Heart right ventricle (tissue), 16 donors: ENCODE results near the gene ANKRD33B. TPM values are rescaled to one million over a fixed set of nuclear protein-coding genes. Genes with fewer than 3 reads are reported as not detected.
"Not testable (repeated sequence)": the region's sequence is repeated elsewhere in the genome, so short reads cannot be mapped to it uniquely, and the experiment has no call there.

Experiments
- ATAC-seq, 8 donors: fragments of 200-7000 bp; cut with Tn5 transposase; one replicate each; pipeline ENCODE4 v1.9.1; 2020; ENCODE audit warnings: mild to moderate bottlenecking in 8 of 8, moderate library complexity in 8 of 8, moderate number of reproducible peaks in 1 of 8
- DNase-seq, 2 donors: peaks; one replicate each; pipeline ENCODE4 v3.0.0-alpha.2; 2020
- H3K27ac ChIP-seq, 10 donors: fragments of 200-600 bp; sonication (generic) in 2 of 10; one replicate each; pipeline versions ENCODE4 v1.5.0 to v1.8.0; 2020 to 2022; ENCODE audit warnings: mild to moderate bottlenecking in 3 of 10
- H3K27me3 ChIP-seq, 7 donors: fragments of 200-600 bp; one replicate each; pipeline ENCODE4 v1.8.0; 2021 to 2022; ENCODE audit warnings: mild to moderate bottlenecking in 2 of 7
- H3K36me3 ChIP-seq, 9 donors: fragments of 200-600 bp; sonication (generic) in 1 of 9; one replicate each; pipeline versions ENCODE4 v1.5.0 to v1.8.0; 2020 to 2022; ENCODE audit warnings: mild to moderate bottlenecking in 2 of 9
- H3K4me1 ChIP-seq, 9 donors: fragments of 200-600 bp; sonication (generic) in 1 of 9; one replicate each; pipeline versions ENCODE4 v1.5.0 to v1.8.0; 2020 to 2022; ENCODE audit warnings: mild to moderate bottlenecking in 4 of 9
- H3K4me3 ChIP-seq, 10 donors: fragments of 200-600 bp; sonication (generic) in 2 of 10; one replicate each; pipeline versions ENCODE4 v1.5.0 to v1.8.0; 2020 to 2022; ENCODE audit warnings: mild to moderate bottlenecking in 7 of 10, moderate library complexity in 2 of 10
- H3K9me3 ChIP-seq, 11 donors: fragments of 200-600 bp in 10 of 11; sonication (generic) in 2 of 11; one replicate each; pipeline versions ENCODE4 v1.5.0 to v1.8.0; 2013 to 2022; ENCODE audit warnings: mild to moderate bottlenecking in 2 of 11, control low read depth in 1 of 11, moderate library complexity in 1 of 11
- WGBS, 2 donors: extraction: QIAGEN DNeasy Blood & Tissue Kit; methylation state at CpG; one replicate each; pipeline ENCODE4 v1.1.7; 2013; ENCODE audit warnings: inconsistent platforms in 1 of 2; 5-methylcytosine and 5-hydroxymethylcytosine counted together
- intact Hi-C, 10 donors: fragments of 100-400 bp; cut with DNase I; formaldehyde crosslinking; loops; one replicate each; pipeline versions ENCODE4 v1.11.1 to v1.14.2; 2022
- polyA plus RNA-seq, 2 donors: library from polyadenylated mRNA; stranded (reverse); fragments of 200-250 nt; gene quantifications; one replicate each; pipeline ENCODE4 v1.2.3, GENCODE V29; 2013
- total RNA-seq, 10 donors: library from RNA; stranded (reverse); fragmentation: NEBNext Ultra II Directional in 3 of 10; extraction: Animal tissue kit (Norgen Biotek cat#: 25700) in 3 of 10; gene quantifications; one replicate each; pipeline versions ENCODE4 v1.2.1 to v1.2.4, GENCODE V29; 2021 to 2023
- TF ChIP-seq, protein P1 (sequence below), 9 donors: fragments of 200-600 bp; sonication (generic) in 2 of 9; IDR thresholded peaks; one replicate each; pipeline versions ENCODE4 v1.5.0 to v1.8.0; 2021 to 2022; ENCODE audit warnings: antibody characterized with exemption in 9 of 9, mild to moderate bottlenecking in 5 of 9, moderate library complexity in 1 of 9
- donor health status: Arrhythmogenic right ventricular cardiomyopathy.
- donor health status: ischemic (EF 13 %, LVEDD 7.1; RV severe dilation, severe dysfunction).
- donor health status: healthy with polysubstance abuse.
- donor health status: DM: no; HTN: yes; CAD: no.
- donor health status: DM: no; HTN: no; CAD: no.
- donor health status: ischemic (EF 25% LVEDD 6.9; RV normal size, moderate dysfunction).
- donor health status: ischemic (EF 25% LVEDD 5.7; RV mildly dilated, moderate dysfunction).
- donor health status: healthy.
- donor health status: DM: yes; HTN: yes; CAD: no.
- donor health status: Ischemic cardiomyopathy.
- donor health status: ischemic (EF 35%, LVEDD 5.7; RV mildly dilated, moderate dysfunction).
- donor health status: nonischemic (EF 11% LVEDD 7.7; RV severe dilation, severe dysfunction).
- donor health status: DM: yes; HTN: yes; CAD: no.
- donor health status: PGD.
- donor health status: ischemic (EF 29% LVEDD 5.4; RV normal size, mild dysfunction).
- donor health status: nonischemic (EF 23%, LVEDD 6.1; RV moderate dilation, normal function).

The ANKRD33B gene
- total and polyA plus RNA-seq, 12 donors: 0.46 to 33.0 (median 13.3) TPM

DNA sequence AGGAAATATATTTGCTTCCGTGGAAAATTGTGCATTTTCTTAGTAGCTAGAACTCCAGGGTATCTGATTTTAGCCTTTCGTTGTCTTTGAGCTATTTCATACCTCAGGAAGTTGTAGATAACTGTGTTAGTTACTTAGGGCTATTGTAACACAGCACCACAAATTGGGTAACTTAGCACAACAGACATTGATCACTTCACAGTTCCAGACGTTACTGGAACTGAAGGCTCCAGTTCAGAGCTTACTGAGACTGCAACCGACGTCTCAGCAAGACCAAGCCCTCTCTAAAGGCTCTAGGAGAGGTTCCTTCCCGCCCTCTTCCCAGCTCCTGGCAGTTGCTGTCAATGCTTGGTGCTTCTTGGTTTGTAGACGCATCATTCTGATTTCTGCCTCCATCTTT, 17.7 kb upstream of the ANKRD33B start:
- intact Hi-C loops: no loop called here
- DNase-seq (no peak), ATAC-seq (no peak)
- TF ChIP-seq, protein P1, sequence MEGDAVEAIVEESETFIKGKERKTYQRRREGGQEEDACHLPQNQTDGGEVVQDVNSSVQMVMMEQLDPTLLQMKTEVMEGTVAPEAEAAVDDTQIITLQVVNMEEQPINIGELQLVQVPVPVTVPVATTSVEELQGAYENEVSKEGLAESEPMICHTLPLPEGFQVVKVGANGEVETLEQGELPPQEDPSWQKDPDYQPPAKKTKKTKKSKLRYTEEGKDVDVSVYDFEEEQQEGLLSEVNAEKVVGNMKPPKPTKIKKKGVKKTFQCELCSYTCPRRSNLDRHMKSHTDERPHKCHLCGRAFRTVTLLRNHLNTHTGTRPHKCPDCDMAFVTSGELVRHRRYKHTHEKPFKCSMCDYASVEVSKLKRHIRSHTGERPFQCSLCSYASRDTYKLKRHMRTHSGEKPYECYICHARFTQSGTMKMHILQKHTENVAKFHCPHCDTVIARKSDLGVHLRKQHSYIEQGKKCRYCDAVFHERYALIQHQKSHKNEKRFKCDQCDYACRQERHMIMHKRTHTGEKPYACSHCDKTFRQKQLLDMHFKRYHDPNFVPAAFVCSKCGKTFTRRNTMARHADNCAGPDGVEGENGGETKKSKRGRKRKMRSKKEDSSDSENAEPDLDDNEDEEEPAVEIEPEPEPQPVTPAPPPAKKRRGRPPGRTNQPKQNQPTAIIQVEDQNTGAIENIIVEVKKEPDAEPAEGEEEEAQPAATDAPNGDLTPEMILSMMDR (IDR thresholded peaks at IDR 0.05): no peak
- Histone ChIP-seq H3K4me3 (no peak overlapping the region), H3K36me3 (no peaks in the 10 kb centered on the region), H3K27me3 (peaks cover 0 to 7% (median 0%) of the 10 kb centered on the region in 7 donors), H3K9me3 (no peaks in the 10 kb centered on the region), H3K27ac (no peak overlapping the region), H3K4me1 (peaks cover 0 to 18% (median under 1%) of the 10 kb centered on the region in 9 donors)
- WGBS, 2 donors: 64 to 68% methylated on average over 7 of the region's 7 CpGs

DNA sequence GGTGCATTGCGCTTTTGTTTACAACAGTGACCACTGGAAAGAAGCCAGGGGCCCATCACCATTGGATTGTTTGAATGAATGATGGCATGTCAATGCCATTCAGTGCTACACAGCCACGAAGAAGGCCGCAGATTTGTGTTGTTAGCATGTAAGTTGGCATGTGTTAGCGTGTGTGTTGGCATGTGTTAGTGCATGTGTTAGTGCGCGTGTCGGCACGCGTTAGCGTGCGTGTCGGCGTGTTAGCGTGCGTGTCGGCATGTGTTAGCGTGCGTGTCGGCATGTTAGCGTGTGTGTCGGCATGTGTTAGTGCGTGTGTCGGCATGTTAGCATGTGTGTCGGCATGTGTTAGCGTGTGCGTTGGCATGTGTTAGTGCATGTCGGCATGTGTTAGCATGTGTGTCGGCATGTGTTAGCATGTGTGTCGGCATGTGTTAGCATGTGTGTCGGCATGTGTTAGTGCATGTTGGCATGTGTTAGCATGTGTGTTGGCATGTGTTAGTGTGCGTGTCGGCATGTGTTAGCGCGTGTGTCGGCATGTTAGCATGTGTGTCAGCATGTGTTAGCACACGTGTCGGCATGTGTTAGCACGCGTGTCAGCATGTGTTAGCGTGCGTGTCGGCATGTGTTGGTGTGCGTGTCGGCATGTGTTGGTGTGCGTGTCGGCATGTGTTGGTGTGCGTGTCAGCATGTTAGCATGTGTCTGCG, 15.3 kb upstream of the ANKRD33B start:
- intact Hi-C loops: no loop called here
- no peaks in the 10 kb centered on the region for H3K36me3 ChIP-seq
- peaks cover 0 to 35% (median 8%) of the 10 kb centered on the region in 9 donors for H3K4me1 ChIP-seq
- ATAC-seq: no peak
- TF ChIP-seq, protein P1 (IDR thresholded peaks at IDR 0.05): no peak
- 95% methylated on average over 48 of the region's 48 CpGs for WGBS, 2 donors
- no peak overlapping the region for H3K27ac ChIP-seq
- peaks cover 0 to 6% (median 0%) of the 10 kb centered on the region in 7 donors for H3K27me3 ChIP-seq
- no peak overlapping the region for H3K4me3 ChIP-seq
- no peak for DNase-seq
- H3K9me3 ChIP-seq: no peaks in the 10 kb centered on the region

DNA sequence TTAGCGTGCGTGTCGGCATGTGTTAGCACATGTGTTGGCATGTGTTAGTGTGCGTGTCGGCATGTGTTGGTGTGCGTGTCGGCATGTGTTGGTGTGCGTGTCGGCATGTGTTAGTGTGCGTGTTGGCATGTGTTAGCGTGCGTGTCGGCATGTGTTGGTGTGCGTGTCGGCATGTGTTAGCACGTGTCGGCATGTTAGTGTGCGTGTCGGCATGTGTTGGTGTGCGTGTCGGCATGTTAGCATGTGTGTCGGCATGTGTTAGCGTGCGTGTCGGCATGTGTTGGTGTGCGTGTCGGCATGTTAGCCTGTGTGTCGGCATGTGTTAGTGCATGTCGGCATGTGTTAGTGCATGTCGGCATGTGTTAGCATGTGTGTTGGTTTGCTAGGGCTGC, 14.8 kb upstream of the ANKRD33B start:
- H3K27me3 ChIP-seq, DNase-seq, H3K36me3 ChIP-seq, ATAC-seq, H3K9me3 ChIP-seq, H3K27ac ChIP-seq, H3K4me3 ChIP-seq, intact Hi-C loops: not testable (repeated sequence)
- H3K4me1 ChIP-seq: peaks cover 0 to 30% (median 8%) of the 10 kb centered on the region in 9 donors
- 97 to 98% methylated on average over 30 of the region's 30 CpGs for WGBS, 2 donors

DNA sequence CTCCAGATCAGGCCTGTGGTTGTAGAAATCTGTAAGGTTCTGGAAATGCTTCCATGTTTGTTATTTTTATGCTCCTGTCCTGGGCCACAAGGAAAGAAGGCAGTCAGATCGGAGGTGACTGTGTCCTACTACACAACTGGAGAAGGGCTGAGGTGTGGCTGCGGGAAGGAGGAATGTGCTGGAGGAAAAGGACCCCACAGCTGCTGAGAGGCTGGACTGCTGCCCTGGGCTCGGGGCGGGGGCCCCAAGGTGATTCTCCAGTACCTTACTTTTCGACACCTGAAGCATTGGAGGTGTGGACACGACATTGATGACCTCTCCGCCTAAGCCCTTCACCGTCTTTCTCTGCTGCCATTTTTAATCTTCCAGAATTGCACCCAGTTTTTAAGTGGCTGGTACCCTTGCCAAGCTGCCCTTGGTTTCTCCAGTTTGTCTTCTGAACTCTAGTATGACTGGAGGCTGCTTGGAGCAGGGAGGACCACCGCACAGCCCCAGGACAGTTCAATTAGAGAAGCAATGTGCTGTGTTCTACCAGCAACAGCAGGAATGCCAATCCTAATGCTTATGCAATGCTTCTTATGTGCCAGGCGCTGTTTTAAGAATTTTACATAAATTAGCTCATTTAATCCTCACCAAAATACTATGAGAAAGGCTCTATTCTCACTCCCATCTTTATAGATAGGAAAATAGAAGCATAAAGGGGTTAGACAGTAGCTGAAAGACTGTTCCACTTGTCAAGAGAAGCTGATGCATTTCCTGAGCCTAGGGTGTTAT, 13.5 kb upstream of the ANKRD33B start:
- ATAC-seq: no peak
- TF ChIP-seq, protein P1 (IDR thresholded peaks at IDR 0.05): no peak
- no peak overlapping the region for H3K4me3 ChIP-seq
- no peak for DNase-seq
- H3K9me3 ChIP-seq: no peaks in the 10 kb centered on the region
- no peaks in the 10 kb centered on the region for H3K36me3 ChIP-seq
- H3K27me3 ChIP-seq: peaks cover 0 to 6% (median 0%) of the 10 kb centered on the region in 7 donors
- H3K4me1 ChIP-seq: peaks cover 0 to 30% (median 8%) of the 10 kb centered on the region in 9 donors
- H3K27ac ChIP-seq: peak overlapping the region in 1 of 10 donors; percentile 24
- WGBS, 2 donors: 85 to 87% methylated on average over 10 of the region's 10 CpGs
- intact Hi-C loops: loop anchor here in 2 of 10 donors (5.0 to 10.0 kb wide), 2 partner anchors 66 to 88 kb away; no protein-coding TSS in a partner anchor
